ENCODE data around the gene NPHP3. TPM values are rescaled to one million over a fixed set of nuclear protein-coding genes. Genes with fewer than 3 reads are reported as not detected.
"Not testable (repeated sequence)": the region's sequence is repeated elsewhere in the genome, so short reads cannot be mapped to it uniquely, and the experiment has no call there.

NPHP3 gene
- total RNA-seq: 8.9 and 19.8 TPM in 2 replicates

- peak; percentile 42 for DNase-seq (ENCODE audit: low read depth)
- TF ChIP-seq CTCF (conservative IDR thresholded peaks at IDR 0.05; ENCODE audit: low read depth, low read length): no peak
- H3K4me3 ChIP-seq (ENCODE audit: low read depth, low read length): peak within 1 kb of the TSS; percentile 83
Measured at GRCh38 chr3:132722165-132723023, at the start of gene NPHP3. Gene NPHP3 (minus strand): TSS chr3:132722409. CDS start chr3:132722355, 54 bp downstream.

GRCh38 chr3:132758740-132759139 is 36.5 kb upstream of the NPHP3 start:
- TF ChIP-seq CTCF (conservative IDR thresholded peaks at IDR 0.05; ENCODE audit: low read depth, low read length): no peak
- H3K4me3 ChIP-seq (ENCODE audit: low read depth, low read length): no peak overlapping the region
- no peak for DNase-seq (ENCODE audit: low read depth)

GRCh38 chr3:132756108-132756650 is 34.0 kb upstream of the NPHP3 start:
- TF ChIP-seq CTCF (conservative IDR thresholded peaks at IDR 0.05; ENCODE audit: low read depth, low read length): peak; percentile 17
- DNase-seq (ENCODE audit: low read depth): no peak
- no peak overlapping the region for H3K4me3 ChIP-seq (ENCODE audit: low read depth, low read length)

GRCh38 chr3:132753946-132754345 is 31.7 kb upstream of the NPHP3 start:
- no peak for TF ChIP-seq CTCF (conservative IDR thresholded peaks at IDR 0.05; ENCODE audit: low read depth, low read length)
- no peak overlapping the region for H3K4me3 ChIP-seq (ENCODE audit: low read depth, low read length)
- DNase-seq (ENCODE audit: low read depth): no peak

- DNase-seq (ENCODE audit: low read depth): no peak
- TF ChIP-seq CTCF (conservative IDR thresholded peaks at IDR 0.05; ENCODE audit: low read depth, low read length): no peak
- H3K4me3 ChIP-seq (ENCODE audit: low read depth, low read length): no peak overlapping the region
Measured at GRCh38 chr3:132749786-132750185, 27.6 kb upstream of the NPHP3 start.

- H3K4me3 ChIP-seq (ENCODE audit: low read depth, low read length); DNase-seq (ENCODE audit: low read depth): not testable (repeated sequence)
Measured at GRCh38 chr3:132746720-132747119, 24.5 kb upstream of the NPHP3 start.

GRCh38 chr3:132738314-132738713 is 16.1 kb upstream of the NPHP3 start:
- DNase-seq (ENCODE audit: low read depth): no peak
- no peak overlapping the region for H3K4me3 ChIP-seq (ENCODE audit: low read depth, low read length)
- no peak for TF ChIP-seq CTCF (conservative IDR thresholded peaks at IDR 0.05; ENCODE audit: low read depth, low read length)

All from epithelial cell of proximal tubule (primary cell).